HG03520 (cell line): ENCODE results near the gene SEMA3C.

Experiments
- ATAC-seq: cut with Tn5 transposase; IDR thresholded peaks from one replicate; pipeline ENCODE4 v1.9.1; 2021; ENCODE audit warnings: mild to moderate bottlenecking, moderate library complexity; ENCODE audit not compliant: unreplicated experiment

SEMA3C gene

DNA sequence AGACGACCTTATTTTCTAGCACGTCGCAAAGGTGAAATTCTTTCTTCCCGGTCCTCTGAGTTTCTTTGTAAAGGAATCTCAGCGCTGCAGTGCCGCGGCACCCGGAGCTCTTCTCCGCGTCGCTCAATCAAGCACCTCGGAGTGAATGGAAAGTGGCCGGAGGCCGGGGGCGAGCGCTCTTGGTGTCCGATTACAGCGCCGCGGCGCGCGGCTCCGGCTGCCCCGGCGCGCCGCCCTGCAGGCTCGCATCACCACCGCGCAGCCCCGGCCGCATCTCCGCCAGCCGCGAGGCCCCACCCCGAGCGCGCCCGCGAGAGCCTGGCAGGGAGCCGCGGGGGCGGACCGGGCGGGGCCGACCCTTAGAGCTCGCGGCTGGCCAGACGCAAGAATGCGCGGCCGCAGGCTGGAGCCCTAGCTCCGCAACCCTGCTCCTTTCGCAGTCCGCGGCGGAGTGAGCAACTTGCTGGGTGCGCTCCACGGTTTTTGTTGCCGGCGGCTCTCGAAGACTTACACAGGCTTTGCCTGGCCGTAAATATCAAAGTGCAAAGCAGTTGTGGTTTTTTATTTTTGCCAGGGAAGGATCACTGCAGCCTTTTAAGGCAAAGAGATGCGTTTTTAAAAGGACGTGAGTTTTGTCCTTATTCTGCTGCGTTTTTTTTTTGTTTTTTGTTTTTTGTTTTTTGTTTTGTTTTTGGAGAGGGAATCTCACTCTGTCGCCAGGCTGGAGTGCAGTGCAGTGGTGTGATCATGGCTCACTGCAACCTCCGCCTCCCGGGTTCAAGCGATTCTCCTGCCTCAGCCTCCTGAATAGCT, at the start of gene SEMA3C:
Gene SEMA3C (minus strand): TSS at position 143 of the 813 bp plus-strand sequence. CDS start 2,270 bp downstream, outside the sequence.
- no peak for ATAC-seq

DNA sequence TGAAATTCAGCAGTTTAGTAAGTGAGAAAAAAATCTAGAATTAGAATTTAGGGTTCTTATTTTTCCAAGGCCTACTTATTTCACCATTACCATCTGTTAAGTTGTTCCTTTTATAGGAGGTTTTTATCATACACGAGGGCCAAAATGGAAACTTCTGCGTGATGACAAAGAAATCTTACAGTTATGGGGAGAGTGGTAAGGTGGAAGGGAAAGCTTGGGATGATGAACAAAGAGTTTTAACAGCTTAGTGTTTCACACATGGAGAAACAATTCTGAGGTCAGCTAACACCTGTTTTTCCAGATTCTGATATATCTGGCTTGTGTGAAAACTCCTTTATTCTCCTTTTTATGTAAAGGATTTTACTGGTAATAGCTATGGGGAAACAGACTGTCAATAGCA, 49.8 kb upstream of the SEMA3C start:
- no peak for ATAC-seq

DNA sequence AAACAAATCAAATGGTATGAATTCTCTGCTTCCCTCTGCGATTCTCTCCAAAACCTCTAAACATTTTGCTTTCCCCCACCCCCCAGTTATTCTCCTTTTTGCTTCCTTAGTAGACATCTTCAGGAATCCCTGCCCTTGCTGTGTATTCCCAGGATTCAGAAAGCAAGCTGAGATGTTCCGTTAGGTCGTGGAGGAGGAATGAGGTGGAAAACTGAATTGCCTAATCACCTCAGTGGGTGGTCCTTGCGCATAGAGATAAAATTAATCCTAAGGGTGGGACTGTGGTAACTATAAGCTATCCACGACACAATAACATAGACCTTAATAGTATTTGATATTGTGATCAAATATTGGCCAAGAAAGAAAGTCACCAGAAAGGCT, 49.1 kb upstream of the SEMA3C start:
- no peak for ATAC-seq

DNA sequence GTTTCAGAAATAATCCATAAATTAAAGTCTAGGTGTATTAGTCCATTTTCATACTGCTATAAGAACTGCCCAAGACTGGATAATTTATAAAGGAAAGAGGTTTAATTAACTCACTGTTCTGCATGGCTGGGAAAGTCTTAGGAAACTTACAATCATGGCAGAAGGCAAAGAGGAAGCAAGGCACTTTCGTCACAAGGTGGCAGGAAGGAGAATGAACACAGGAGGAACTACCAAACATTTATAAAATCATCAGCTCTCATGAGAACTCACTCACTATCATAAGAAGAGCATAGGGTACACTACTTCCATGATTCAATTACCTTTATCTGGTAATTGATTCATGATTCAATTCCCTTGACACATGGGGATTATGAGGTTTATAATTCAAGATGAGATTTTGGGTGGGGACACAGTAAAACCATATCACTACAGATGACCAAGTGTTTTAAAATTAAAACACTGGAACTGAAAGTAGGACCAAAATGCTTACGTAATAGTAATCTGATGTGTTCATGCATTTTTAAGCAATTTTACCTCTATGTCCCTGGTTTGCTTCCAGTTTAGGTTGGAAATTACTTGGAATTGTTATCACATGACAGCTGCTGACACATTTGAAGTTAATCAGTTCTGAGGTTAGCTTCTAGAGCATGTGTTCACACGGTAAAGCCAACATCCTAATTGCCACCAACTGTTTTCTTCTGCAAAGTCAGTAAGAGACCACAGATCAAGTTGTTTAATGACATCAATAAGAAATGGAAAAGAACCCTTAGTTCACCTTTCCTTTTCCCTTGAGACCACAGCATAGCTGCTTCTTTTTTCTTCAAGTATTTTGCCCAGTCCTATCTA, 48.4 kb upstream of the SEMA3C start:
- ATAC-seq = no peak

DNA sequence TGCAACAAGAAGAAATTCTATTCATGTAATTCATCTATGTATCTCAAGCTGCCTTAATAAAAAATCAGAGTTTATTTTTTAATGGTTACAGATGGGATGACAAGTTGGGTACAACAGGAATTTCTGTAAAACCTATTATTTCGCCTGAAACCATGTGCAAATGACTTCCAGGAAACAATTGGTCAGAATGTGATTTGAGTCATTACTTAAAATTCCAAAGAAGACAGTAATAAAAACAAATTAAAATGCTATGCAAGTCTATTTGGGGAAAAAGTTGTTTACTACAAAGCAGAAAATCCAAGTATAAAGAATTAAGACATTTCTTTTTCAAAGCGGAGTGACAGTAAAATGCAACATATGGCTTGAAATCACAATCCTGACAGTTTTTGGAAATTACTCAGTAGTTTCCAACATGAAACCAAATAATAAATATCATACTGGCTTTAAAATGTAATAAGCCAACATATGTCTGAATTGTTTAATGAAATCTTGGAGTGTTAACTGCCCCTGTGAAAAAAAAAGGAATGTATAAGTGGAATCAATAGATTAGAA, 41.5 kb upstream of the SEMA3C start:
- no peak for ATAC-seq

DNA sequence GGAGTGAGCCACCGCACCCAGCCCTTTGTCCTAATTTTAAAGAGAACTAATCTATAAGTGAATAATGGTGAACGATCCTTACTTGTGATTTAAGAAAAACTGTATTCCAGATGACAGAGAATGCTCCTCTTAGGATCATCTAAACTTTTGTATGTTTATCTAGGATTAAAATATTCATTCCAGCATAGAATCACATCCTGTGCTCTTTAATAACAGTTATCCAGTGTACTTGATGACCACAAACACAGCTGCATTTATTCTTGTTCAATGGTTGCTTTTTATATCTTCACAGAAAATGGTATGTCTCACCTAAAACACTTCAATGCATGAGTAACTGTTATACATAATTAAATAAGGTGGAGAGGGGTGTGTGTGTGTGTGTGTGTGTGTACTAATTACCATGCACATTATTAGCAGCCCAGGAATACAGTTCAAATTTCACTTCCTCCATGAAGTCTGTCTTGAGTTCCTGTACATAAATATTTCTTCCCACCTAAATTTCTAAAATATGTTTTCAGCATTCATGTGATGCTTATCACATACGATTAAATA, 38.5 kb upstream of the SEMA3C start:
- no peak for ATAC-seq

DNA sequence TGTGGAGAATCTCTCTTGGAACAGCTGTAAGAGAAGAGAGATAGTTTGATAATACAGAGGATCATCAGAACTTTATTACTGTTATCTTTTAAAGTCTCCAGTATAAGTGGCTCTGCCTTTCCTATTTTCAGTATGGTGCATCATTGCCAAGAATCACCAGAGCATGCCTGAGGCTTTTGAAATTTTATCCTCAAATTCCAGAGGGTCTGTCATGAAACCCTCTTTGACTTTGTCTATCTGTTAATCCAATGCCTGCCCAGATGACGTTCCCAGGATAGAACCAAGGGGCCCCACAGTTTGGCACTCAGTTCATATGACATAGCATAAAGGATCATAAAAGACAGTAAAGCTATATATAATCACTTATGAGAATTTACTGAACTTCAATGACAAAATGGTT, 35.3 kb upstream of the SEMA3C start:
- no peak for ATAC-seq

DNA sequence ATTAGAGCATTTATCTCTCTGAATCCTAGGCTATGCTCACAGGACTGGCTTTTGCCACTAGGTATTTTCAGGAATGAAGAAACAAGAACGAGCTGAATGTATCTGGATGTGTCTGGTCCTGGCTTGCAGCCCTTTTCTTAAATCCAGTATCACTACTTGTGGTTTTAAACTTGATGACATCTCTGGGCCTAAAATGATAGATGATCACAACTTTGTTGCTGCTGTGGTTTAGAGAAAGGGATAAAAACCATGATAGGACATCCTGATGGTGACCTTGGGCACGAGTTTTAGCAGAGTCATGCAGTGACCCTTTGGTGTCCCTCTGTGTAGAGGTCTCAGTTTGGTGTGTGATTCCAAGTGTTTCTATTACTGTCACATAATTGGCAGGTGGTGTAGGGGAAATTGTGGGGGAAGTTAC, 31.7 kb upstream of the SEMA3C start:
- ATAC-seq = no peak

DNA sequence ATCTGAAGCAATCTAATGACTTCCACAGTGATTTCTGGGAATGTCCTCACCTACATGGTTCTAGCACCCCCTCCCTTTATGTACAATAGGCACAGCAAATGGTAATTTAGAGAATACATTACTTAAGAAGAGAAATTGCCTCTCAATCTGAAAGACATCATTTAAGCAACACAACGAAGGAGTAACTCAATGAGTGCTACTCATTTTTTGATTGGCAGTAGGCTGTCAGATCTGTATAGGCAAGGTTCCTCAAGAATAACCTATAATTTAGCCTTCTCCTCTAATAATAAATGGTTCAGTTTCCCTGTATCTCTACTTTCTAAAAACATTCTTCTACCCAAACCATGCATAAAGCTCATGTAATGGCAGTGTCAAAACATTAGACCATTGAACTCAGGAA, 30.6 kb upstream of the SEMA3C start:
- ATAC-seq = no peak

DNA sequence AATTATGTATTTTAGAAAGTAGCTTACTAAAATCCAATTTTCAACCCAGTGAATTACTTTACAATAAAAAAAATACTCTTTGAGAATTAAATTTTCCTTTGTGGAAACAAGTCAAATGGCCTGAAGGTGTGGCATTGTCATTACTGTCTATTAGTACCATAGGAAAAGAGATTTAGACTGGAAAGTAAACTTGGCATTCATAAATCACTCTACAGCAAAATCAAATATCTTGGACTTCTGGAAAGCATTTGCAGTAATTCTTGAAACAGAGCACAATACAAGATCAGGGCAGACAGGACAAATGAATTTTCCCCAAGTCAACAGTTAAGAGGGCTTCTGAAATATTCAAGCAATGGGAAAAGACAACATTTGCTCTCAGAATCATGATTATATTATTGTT, 28.0 kb upstream of the SEMA3C start:
- no peak for ATAC-seq

DNA sequence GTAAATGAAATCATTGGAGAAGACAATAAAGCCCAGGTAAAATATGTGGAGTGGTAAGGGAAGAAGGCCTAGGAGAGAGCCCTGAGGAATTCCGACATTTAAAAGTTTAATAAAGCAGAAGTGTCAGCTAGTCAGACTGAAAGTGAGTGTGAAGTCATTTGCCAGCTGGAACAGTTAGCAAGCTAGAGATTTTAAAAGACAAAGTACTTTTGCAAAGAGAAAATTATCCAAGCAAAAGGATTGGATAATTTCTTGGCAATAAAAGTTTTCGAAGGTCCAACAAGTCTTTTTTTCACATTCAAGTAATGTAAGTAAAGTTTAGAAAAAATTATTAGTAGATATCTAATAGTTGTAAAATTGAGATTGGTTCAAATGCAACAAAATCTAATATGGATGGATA, 27.1 kb upstream of the SEMA3C start:
- ATAC-seq = no peak

DNA sequence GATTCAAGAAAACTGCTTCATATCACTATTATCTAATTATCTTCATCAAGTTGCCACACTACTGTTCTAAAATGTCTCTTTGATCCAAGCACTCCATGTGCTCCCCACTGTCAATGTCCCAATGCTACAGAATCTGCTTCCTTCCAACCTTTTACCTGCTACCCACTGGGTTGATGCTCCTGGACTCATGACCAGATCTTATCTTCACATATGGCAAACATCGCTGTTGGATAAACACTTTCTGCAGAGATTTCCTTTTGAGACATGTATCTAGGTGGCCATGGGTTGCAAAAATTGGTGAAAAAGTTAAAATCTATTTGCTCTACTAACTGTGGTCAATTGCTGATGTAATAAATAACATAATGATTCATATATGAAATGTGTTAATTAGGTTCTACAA, 24.5 kb upstream of the SEMA3C start:
- ATAC-seq = no peak

DNA sequence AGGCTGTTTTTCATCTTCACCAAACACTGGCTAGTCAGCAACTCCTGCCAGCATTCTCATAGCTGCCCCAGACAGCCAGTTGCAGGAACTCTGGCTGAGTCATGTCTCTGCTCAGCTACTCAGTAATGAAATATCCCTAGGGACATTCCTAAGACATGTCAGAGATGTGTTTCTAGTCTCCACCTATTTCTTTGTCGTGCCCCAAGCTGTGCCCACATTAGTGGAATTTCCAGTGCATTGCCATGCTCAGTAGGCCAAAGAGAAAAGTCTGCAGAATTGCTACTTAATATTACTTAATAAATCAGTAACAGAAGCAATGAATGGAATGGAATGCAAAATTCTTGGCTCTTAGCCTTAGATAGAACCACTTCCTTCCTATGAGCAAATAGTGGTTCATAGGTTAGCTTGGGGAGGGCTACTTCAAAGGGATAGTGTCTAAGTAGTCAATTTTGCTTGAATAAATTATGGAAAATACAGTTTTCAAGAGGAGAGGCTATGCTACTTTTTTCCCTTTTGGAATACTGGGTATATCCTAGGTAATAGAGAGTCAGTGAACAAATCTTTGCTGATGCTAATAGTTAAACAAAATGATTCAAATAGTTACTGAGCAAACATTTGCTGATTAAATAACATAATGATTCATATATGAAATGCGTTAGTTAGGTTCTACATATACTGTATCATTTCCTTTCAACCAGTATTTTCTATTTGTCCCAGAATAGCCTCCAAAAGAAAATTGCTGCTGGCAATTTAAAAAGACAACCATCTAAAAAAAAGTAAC, 23.6 kb upstream of the SEMA3C start:
- ATAC-seq = no peak

DNA sequence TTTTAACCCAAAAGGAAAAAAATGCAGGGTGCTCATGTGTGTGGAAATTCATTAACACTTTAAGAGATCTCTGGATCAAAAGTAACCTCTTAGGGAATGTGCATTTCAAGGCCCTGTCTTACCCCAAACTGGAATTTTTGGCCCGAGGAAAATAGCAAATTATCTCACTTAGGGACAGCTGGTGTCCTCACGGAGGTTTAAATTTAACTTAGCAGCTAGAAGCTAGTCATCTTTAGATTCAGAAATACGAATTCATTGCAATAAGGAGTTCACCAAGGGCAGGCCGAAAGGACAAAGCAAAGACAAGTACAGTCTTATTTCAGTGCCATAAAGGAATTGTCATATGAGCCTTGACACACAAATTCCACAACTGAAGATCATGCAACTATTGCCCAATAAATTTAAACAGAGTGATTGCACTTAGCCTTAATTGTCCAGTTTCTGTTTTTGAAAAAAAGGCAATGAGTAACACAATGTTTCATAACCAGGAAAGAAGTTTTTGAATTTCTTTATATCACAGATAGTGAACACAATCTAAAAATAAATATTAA, 22.4 kb upstream of the SEMA3C start:
- no peak for ATAC-seq

DNA sequence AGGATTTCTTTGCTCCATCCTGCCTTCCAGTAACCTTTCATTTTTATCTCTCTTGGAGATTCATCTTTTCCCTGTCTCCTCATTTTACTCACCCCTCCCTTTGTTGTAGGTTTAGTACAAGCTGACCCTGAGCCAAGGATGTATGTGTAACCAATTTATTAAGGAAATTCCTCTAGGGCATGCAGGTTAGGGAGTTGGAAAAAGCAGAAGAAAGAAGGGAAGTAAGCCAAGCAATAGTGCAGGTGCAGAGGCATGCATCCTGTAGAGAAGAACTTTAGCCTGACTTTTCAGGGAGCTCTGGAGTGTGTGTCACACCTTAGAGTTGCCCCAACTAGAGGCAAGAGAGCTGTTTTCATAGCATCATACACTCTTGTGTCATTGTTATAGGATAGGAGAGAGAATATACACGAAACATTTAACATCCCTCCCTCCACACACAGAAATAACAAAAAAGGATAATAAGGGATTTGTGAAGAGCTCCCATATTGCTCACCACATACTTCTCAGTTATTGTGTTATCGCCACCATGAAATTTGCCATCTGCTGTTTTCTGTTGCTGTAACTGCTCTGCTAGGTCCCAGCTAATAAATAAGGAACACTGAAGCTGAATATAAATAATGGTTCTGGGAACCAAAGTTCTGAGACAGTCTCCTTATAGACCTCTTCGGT, 21.8 kb upstream of the SEMA3C start:
- no peak for ATAC-seq

DNA sequence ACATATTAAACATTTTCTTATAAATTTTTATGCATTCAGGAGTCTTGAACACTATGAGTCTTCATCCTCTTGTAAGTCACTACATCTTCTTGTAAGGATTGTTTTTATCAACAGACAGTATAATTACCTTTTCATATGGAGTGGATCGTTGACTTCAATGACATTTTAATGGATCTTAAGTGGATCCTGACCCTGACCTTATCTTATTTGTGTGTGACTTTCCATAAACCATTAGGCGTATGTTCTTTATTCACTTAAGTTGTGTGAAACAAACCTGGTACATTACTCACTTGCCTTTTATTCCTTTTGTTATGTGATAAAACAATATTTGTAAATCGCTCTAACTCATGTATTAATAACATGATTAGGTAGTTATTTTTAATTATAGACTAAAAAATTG, 18.5 kb upstream of the SEMA3C start:
- no peak for ATAC-seq

DNA sequence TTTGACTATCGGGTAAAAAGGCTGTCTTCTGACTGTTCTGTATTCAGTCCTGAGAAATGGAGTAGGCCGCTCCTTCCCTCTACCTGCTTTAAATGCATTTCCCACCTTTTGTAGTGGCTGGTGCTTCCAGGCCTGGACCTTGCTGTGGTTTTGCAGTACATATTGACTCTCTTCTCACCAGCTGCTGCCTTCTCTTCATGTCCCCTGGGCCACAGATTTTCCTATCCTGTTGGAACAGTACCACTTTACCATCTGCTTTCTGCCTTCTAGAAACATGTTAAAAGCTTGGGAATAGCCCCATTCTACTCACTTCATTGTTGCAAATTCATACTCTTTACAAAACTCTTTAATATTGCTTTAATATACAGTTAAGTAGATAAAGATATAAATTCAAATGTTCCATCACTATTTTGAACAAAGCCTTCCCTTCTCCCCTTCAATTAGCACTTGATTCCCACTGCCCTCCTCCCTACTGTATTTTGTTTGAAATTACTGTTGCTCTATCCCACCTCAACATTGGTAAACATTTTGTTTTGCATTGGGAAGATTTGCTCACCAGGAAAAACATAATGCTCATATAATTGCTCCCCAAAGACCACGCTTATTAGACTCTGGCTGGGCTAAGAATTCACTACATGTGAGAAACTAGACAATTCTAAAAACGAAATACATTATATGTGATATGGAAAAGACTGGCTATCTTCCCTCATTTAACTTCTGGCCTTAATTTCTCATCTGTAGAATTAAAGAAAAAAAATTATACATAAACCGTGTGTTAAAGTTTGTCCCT, 17.3 kb upstream of the SEMA3C start:
- no peak for ATAC-seq

DNA sequence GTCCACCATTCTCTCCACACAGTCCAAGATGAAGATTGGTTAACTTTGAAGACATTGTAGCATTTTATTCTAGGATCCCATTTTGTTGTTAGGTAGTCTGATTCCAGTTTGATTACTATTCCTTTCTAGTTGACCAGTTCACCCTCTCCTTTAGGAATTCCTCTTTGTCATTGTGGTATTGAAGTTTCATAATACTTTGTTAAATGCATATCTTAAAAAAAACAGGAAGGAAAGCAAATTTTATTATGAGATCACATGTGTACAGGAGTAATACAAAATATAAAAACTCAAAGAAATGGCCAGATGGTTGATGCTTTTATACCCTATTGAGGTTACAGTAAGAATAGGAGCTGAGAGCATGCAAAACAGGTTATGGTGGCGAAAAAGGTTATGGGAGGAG, 15.5 kb upstream of the SEMA3C start:
- no peak for ATAC-seq

DNA sequence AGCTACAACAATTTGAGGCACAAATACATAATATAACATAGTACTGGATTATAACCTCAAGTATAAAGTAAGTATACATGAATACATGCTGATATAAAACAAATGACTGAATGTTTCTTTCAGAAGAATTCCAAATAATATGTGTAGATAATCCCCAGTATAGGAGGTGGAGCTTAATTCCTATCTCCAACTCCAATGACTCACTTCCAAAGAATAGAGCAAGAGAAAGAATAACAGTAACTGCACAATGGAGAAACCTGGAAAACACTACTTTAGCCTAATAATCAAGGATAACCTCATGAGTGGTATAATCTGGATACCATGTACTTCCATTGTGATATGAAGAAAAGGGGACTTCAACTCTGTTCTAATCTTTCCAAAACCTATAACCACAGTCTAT, 13.7 kb upstream of the SEMA3C start:
- ATAC-seq = no peak
